ENCODE data around the gene NF2.

The NF2 gene

GRCh38 chr22:29663180-29663821 is 59.9 kb downstream of the NF2 start:
- DNase-seq (ENCODE audit: low read depth), result no peak
- no peak overlapping the region for H3K4me3 ChIP-seq (ENCODE audit: low read depth, low read length)
- no peak for TF ChIP-seq CTCF (conservative IDR thresholded peaks at IDR 0.05; ENCODE audit: low read depth, low read length)

GRCh38 chr22:29665486-29665885 is 62.1 kb downstream of the NF2 start:
- no peak for DNase-seq (ENCODE audit: low read depth)
- TF ChIP-seq CTCF (conservative IDR thresholded peaks at IDR 0.05; ENCODE audit: low read depth, low read length), result no peak
- no peak overlapping the region for H3K4me3 ChIP-seq (ENCODE audit: low read depth, low read length)

- TF ChIP-seq CTCF (conservative IDR thresholded peaks at IDR 0.05; ENCODE audit: low read depth, low read length), result no peak
- no peak overlapping the region for H3K4me3 ChIP-seq (ENCODE audit: low read depth, low read length)
- no peak for DNase-seq (ENCODE audit: low read depth)
These were observed 65.2 kb downstream of the NF2 start for GRCh38 chr22:29668673-29669072.

- no peak overlapping the region for H3K4me3 ChIP-seq (ENCODE audit: low read depth, low read length)
- TF ChIP-seq CTCF (conservative IDR thresholded peaks at IDR 0.05; ENCODE audit: low read depth, low read length), result no peak
- no peak for DNase-seq (ENCODE audit: low read depth)
These were observed 67.2 kb downstream of the NF2 start for GRCh38 chr22:29670626-29671025.

GRCh38 chr22:29673361-29674066 is 70.1 kb downstream of the NF2 start:
- H3K4me3 ChIP-seq (ENCODE audit: low read depth, low read length), result no peak overlapping the region
- TF ChIP-seq CTCF (conservative IDR thresholded peaks at IDR 0.05; ENCODE audit: low read depth, low read length), result no peak
- DNase-seq (ENCODE audit: low read depth), result no peak

- no peak for DNase-seq (ENCODE audit: low read depth)
- no peak overlapping the region for H3K4me3 ChIP-seq (ENCODE audit: low read depth, low read length)
- no peak for TF ChIP-seq CTCF (conservative IDR thresholded peaks at IDR 0.05; ENCODE audit: low read depth, low read length)
These were observed 70.7 kb downstream of the NF2 start for GRCh38 chr22:29674121-29674520.

GRCh38 chr22:29679316-29679715 is 75.9 kb downstream of the NF2 start:
- no peak for DNase-seq (ENCODE audit: low read depth)
- no peak overlapping the region for H3K4me3 ChIP-seq (ENCODE audit: low read depth, low read length)
- TF ChIP-seq CTCF (conservative IDR thresholded peaks at IDR 0.05; ENCODE audit: low read depth, low read length), result no peak
